Endothelial cell of umbilical vein (primary cell): Measurements from ENCODE around the gene VCAN. TPM values are rescaled to one million over a fixed set of nuclear protein-coding genes. Genes with fewer than 3 reads are reported as not detected.

ENCODE experiments used
- BruUV-seq: library from RNA; stranded (reverse); fragments of 400-500 nt; replicated peaks from 2 replicates; lab custom pipeline; 2021; lab: Mats Ljungman, UMichigan
- CTCF ChIA-PET: fragments of 300-600, 350-600 bp; sonication (Branson Sonifier 250); formaldehyde crosslinking; loops from one replicate; lab custom pipeline; 2021; ENCODE audit warnings: antibody characterized with exemption, inconsistent platforms; lab: Charles Lee
- POLR2A ChIA-PET: fragments of 300-600, 350-600 bp; sonication (Branson Sonifier 250); formaldehyde crosslinking; loops from one replicate; lab custom pipeline; 2021; ENCODE audit warnings: antibody characterized with exemption, inconsistent platforms; lab: Charles Lee
- DNase-seq: peaks from one replicate; pipeline ENCODE4 v3.0.0-alpha.2; 2011; ENCODE audit warnings: low read depth, low spot score
- FAIRE-seq: peaks from 2 replicates; lab custom pipeline; 2011; peaks lifted over from hg19 to GRCh38; lab: Jason Lieb, UNC
- H2AFZ ChIP-seq: 2 replicates; pipeline ENCODE4 v1.6.0; 2012; ENCODE audit warnings: low read depth, low read length, control low read depth, inconsistent platforms
- H3K27ac ChIP-seq: 2 replicates; pipeline ENCODE4 v1.5.1; 2011; ENCODE audit warnings: low read depth, mild to moderate bottlenecking, control low read depth, low read length, moderate library complexity; ENCODE audit not compliant: insufficient read depth
- H3K27me3 ChIP-seq, 2 experiments: 2 replicates each; pipeline versions ENCODE4 v1.6.0 to v1.6.1; 2011; ENCODE audit warnings: low read length in 2 of 2, mixed read lengths in 1 of 2; ENCODE audit not compliant: control insufficient read depth in 2 of 2, insufficient read depth in 2 of 2
- H3K36me3 ChIP-seq, 2 experiments: 2 replicates in 1 of 2; 3 replicates in 1 of 2; pipeline ENCODE4 v1.5.1; 2011; ENCODE audit warnings: low read length in 2 of 2, mild to moderate bottlenecking in 1 of 2, moderate library complexity in 1 of 2; ENCODE audit not compliant: control insufficient read depth in 2 of 2, insufficient read depth in 2 of 2; ENCODE audit errors: extremely low read depth in 1 of 2
- H3K4me1 ChIP-seq: 3 replicates; pipeline ENCODE4 v1.5.1; 2011; ENCODE audit warnings: mild to moderate bottlenecking, low read length; ENCODE audit not compliant: control insufficient read depth, insufficient read depth; ENCODE audit errors: extremely low read depth
- H3K4me2 ChIP-seq: 2 replicates; pipeline ENCODE4 v1.6.1; 2011; ENCODE audit warnings: low read length, control low read depth, mixed read lengths; ENCODE audit not compliant: insufficient read depth
- H3K4me3 ChIP-seq, 3 experiments: fragments of 200-600 bp in 1 of 3; sonication (generic), shearing (Covaris generic) in 1 of 3; replicated peaks in 1 of 3; 2 replicates each; pipeline ENCODE4 v1.5.1; 2011 to 2016; ENCODE audit warnings: control low read depth in 3 of 3, low read length in 3 of 3, mild to moderate bottlenecking in 2 of 3, inconsistent platforms in 1 of 3, low read depth in 1 of 3, moderate library complexity in 1 of 3; ENCODE audit not compliant: insufficient read depth in 1 of 3
- H3K79me2 ChIP-seq: 2 replicates; pipeline ENCODE4 v1.6.0; 2012; ENCODE audit warnings: low read length, inconsistent platforms; ENCODE audit not compliant: control insufficient read depth, insufficient read depth
- H3K9ac ChIP-seq: replicated peaks from 2 replicates; pipeline ENCODE3; 2011; ENCODE audit warnings: low read length, control low read depth; ENCODE audit not compliant: insufficient read depth; ENCODE audit errors: extremely low read depth
- H3K9me1 ChIP-seq: replicated peaks from 3 replicates; pipeline ENCODE4 v1.6.0; 2011; ENCODE audit warnings: mild to moderate bottlenecking, low read length; ENCODE audit not compliant: control insufficient read depth, insufficient read depth; ENCODE audit errors: extremely low read depth
- H3K9me3 ChIP-seq: replicated peaks from 2 replicates; pipeline ENCODE4 v1.5.1; 2012; ENCODE audit warnings: low read length, inconsistent platforms; ENCODE audit not compliant: control insufficient read depth, insufficient read depth
- H4K20me1 ChIP-seq: replicated peaks from 2 replicates; pipeline ENCODE3; 2011; ENCODE audit warnings: mild to moderate bottlenecking, low read length; ENCODE audit not compliant: control insufficient read depth, insufficient read depth; ENCODE audit errors: extremely low read depth
- CTCF ChIP-seq, 2 donors: IDR thresholded peaks; 1 replicate in 1 of 2; 2 replicates in 1 of 2; pipeline ENCODE4 v1.5.1; 2011; ENCODE audit warnings: low read length in 2 of 2, mild to moderate bottlenecking in 2 of 2, moderate library complexity in 2 of 2, control low read depth in 1 of 2, inconsistent platforms in 1 of 2, low read depth in 1 of 2; ENCODE audit not compliant: insufficient read depth in 1 of 2; ENCODE audit errors: extremely low read depth in 1 of 2
- EZH2 ChIP-seq: IDR thresholded peaks from 2 replicates; pipeline ENCODE4 v1.6.1; 2012; ENCODE audit warnings: borderline replicate concordance, low read depth, mild to moderate bottlenecking, moderate library complexity, low read length, inconsistent platforms; ENCODE audit not compliant: severe bottlenecking
- FOS ChIP-seq: IDR thresholded peaks from 2 replicates; pipeline ENCODE4 v1.6.1; 2011; ENCODE audit warnings: mild to moderate bottlenecking, low read length, moderate library complexity, borderline replicate concordance; ENCODE audit not compliant: insufficient read depth
- GATA2 ChIP-seq: IDR thresholded peaks from 2 replicates; pipeline ENCODE4 v1.7.0; 2011; ENCODE audit warnings: low read depth, mild to moderate bottlenecking, moderate library complexity, mixed read lengths, low read length; ENCODE audit not compliant: insufficient read length, insufficient read depth
- JUN ChIP-seq: IDR thresholded peaks from 2 replicates; pipeline ENCODE4 v1.6.1; 2011; ENCODE audit warnings: borderline replicate concordance, low read depth; ENCODE audit not compliant: insufficient read length, insufficient read depth
- MAX ChIP-seq: IDR thresholded peaks from 2 replicates; pipeline ENCODE4 v1.6.1; 2011; ENCODE audit not compliant: insufficient read depth, insufficient read length
- MYC ChIP-seq: IDR thresholded peaks from one replicate; pipeline ENCODE4 v1.6.1; 2011; ENCODE audit warnings: mild to moderate bottlenecking, low read depth, low read length
- POLR2A ChIP-seq: IDR thresholded peaks from 2 replicates; pipeline ENCODE4 v1.6.1; 2012; ENCODE audit warnings: low read depth, mild to moderate bottlenecking, control low read depth, low read length
- POLR2AphosphoS5 ChIP-seq: IDR thresholded peaks from 2 replicates; pipeline ENCODE4 v1.6.1; 2012; ENCODE audit warnings: low read depth, mild to moderate bottlenecking, control low read depth, low read length, moderate library complexity; ENCODE audit not compliant: insufficient read depth
- dilution Hi-C: fragments of 300-500 bp; cut with MboI; formaldehyde crosslinking; loops from one replicate; pipeline ENCODE4 v1.15.0; 2019; ENCODE audit warnings: low sequenced_read_pairs; ENCODE audit not compliant: extremely low pct_ligation_motif_present
- intact Hi-C: fragments of 100-400 bp; cut with micrococcal nuclease; formaldehyde crosslinking; loops from one replicate; pipeline ENCODE4 v1.10.0; 2022
- polyA plus RNA-seq, 4 experiments: library from polyadenylated mRNA; depleted of rRNA in 3 of 4; stranded (reverse) in 3 of 4; unstranded in 1 of 4; fragments of >200 nt; gene quantifications; 2 replicates each; pipeline versions ENCODE4 v1.2.1 to v1.2.3, GENCODE V29; 2011 to 2012; ENCODE audit warnings: missing spikeins in 1 of 4
- total RNA-seq: library from RNA; stranded (reverse); gene quantifications from 2 replicates; pipeline ENCODE4 v1.2.3, GENCODE V29; 2021

Gene VCAN
- total and polyA plus RNA-seq, 2 donors (not counting 3 experiments of a cell fraction or from before 2014, with no cell fraction given) = 0.35 to 1.2 TPM

GRCh38 chr5:83517072-83517687, 45.6 kb downstream of the VCAN start:
- DNase-seq = no peak
- BruUV-seq = no TSS peak
- H3K36me3 ChIP-seq = no peaks in the 10 kb centered on the region
- intact Hi-C loops (no loop called here), dilution Hi-C loops (no loop called here)
- peaks cover 2% of the 10 kb centered on the region for H3K9me1 ChIP-seq
- H4K20me1 ChIP-seq = no peaks in the 10 kb centered on the region
- H3K4me3 ChIP-seq = no peak overlapping the region
- H3K27ac ChIP-seq = no peak overlapping the region
- POLR2A ChIA-PET = no interaction called here
- H3K79me2 ChIP-seq = no peaks in the 10 kb centered on the region
- TF ChIP-seq POLR2A = no peak
- no peak for TF ChIP-seq EZH2
- TF ChIP-seq GATA2 = no peak
- no peak for TF ChIP-seq POLR2AphosphoS5
- TF ChIP-seq MYC = no peak
- no peak for TF ChIP-seq CTCF (IDR thresholded peaks at IDR 0.05; ENCODE audit: extremely low read depth in 1 of 2, insufficient read depth in 1 of 2, low read depth in 1 of 2, low read length in 2 of 2)
- no peak for TF ChIP-seq FOS
- TF ChIP-seq JUN = no peak
- TF ChIP-seq MAX = no peak
- H3K4me2 ChIP-seq = no peak overlapping the region
- FAIRE-seq = no peak
- no peak overlapping the region for H3K9ac ChIP-seq
- peaks cover 0 to 2% of the 10 kb centered on the region in 2 experiments for H3K27me3 ChIP-seq
- CTCF ChIA-PET = no interaction called here
- no peaks in the 10 kb centered on the region for H3K9me3 ChIP-seq
- no peak overlapping the region for H2AFZ ChIP-seq
- H3K4me1 ChIP-seq = no peaks in the 10 kb centered on the region
